Caco-2 (cell line): ENCODE data around the gene PIKFYVE. TPM values are rescaled to one million over a fixed set of nuclear protein-coding genes. Genes with fewer than 3 reads are reported as not detected.
"Not testable (repeated sequence)": the region's sequence is repeated elsewhere in the genome, so short reads cannot be mapped to it uniquely, and the experiment has no call there.

ENCODE experiments used
- BruUV-seq: library from RNA; stranded (reverse); fragments of 400-500 nt; replicated peaks from 2 replicates; lab custom pipeline; 2021; lab: Mats Ljungman, UMichigan
- CTCF ChIA-PET: fragments of 300-600 bp; sonication (Branson Sonifier 250); formaldehyde crosslinking; loops from one replicate; lab custom pipeline; 2022; ENCODE audit warnings: antibody characterized with exemption; lab: Charles Lee
- POLR2A ChIA-PET: fragments of 300-600 bp; sonication (Branson Sonifier 250); formaldehyde crosslinking; loops from one replicate; lab custom pipeline; 2022; ENCODE audit warnings: antibody characterized with exemption; lab: Charles Lee
- DNase-seq, 2 experiments: peaks; one replicate each; pipeline versions ENCODE4 v3.0.0 to v3.0.0-alpha.2; 2020 to 2022
- H3K27me3 ChIP-seq: replicated peaks from 2 replicates; pipeline ENCODE4 v1.6.0; 2011; ENCODE audit warnings: low read length; ENCODE audit not compliant: control insufficient read depth, insufficient read depth
- H3K36me3 ChIP-seq: 2 replicates; pipeline ENCODE4 v1.5.1; 2011; ENCODE audit warnings: low read length; ENCODE audit not compliant: control insufficient read depth, insufficient read depth
- H3K4me1 ChIP-seq: fragments of 250-450 bp; sonication (Bioruptor Pico); 2 replicates; pipeline ENCODE4 v1.5.1; 2020; ENCODE audit warnings: mild to moderate bottlenecking
- H3K4me3 ChIP-seq: 2 replicates; pipeline ENCODE4 v1.5.1; 2011; ENCODE audit warnings: low read depth, mild to moderate bottlenecking, control low read depth, low read length
- H3K9me3 ChIP-seq: fragments of 250-450 bp; sonication (Bioruptor Pico); 2 replicates; pipeline ENCODE4 v1.5.1; 2020; ENCODE audit warnings: mild to moderate bottlenecking, moderate library complexity
- H3K27ac Mint-ChIP-seq: one replicate; pipeline ENCODE4 v1.8.0; 2022; ENCODE audit warnings: mixed read lengths; ENCODE audit not compliant: unreplicated experiment
- H3K27me3 Mint-ChIP-seq: one replicate; pipeline ENCODE4 v1.8.0; 2022; ENCODE audit warnings: mixed read lengths; ENCODE audit not compliant: insufficient read depth, unreplicated experiment
- H3K36me3 Mint-ChIP-seq: one replicate; pipeline ENCODE4 v1.8.0; 2022; ENCODE audit warnings: mild to moderate bottlenecking, mixed read lengths; ENCODE audit not compliant: insufficient read depth, unreplicated experiment
- H3K4me1 Mint-ChIP-seq: one replicate; pipeline ENCODE4 v1.8.0; 2022; ENCODE audit warnings: low read depth, mixed read lengths; ENCODE audit not compliant: unreplicated experiment
- H3K4me3 Mint-ChIP-seq: one replicate; pipeline ENCODE4 v1.8.0; 2022; ENCODE audit warnings: mild to moderate bottlenecking, moderate library complexity, mixed read lengths; ENCODE audit not compliant: unreplicated experiment
- H3K9me3 Mint-ChIP-seq: one replicate; pipeline ENCODE4 v1.8.0; 2022; ENCODE audit warnings: mixed read lengths; ENCODE audit not compliant: unreplicated experiment
- intact Hi-C: fragments of 100-400 bp; cut with micrococcal nuclease; formaldehyde crosslinking; loops from one replicate; pipeline ENCODE4 v1.10.0; 2022; ENCODE audit not compliant: unreplicated experiment
- total RNA-seq: library from RNA; stranded (reverse); gene quantifications from 2 replicates; pipeline ENCODE4 v1.2.3, GENCODE V29; 2022
- TF ChIP-seq, protein P1 (sequence below), 2 experiments: fragments of 200-600 bp in 1 of 2; IDR thresholded peaks; 1 replicate in 1 of 2; 2 replicates in 1 of 2; pipeline versions ENCODE4 v1.5.1 to v1.8.0; 2011 to 2022; ENCODE audit warnings: antibody characterized with exemption in 1 of 2, control low read depth in 1 of 2, inconsistent platforms in 1 of 2, low read depth in 1 of 2, low read length in 1 of 2, mild to moderate bottlenecking in 1 of 2, moderate library complexity in 1 of 2; ENCODE audit not compliant: insufficient read depth in 1 of 2, severe bottlenecking in 1 of 2, unreplicated experiment in 1 of 2

Gene PIKFYVE
- total RNA-seq, 1 experiment from 2014 or later, result 31.2 TPM

DNA sequence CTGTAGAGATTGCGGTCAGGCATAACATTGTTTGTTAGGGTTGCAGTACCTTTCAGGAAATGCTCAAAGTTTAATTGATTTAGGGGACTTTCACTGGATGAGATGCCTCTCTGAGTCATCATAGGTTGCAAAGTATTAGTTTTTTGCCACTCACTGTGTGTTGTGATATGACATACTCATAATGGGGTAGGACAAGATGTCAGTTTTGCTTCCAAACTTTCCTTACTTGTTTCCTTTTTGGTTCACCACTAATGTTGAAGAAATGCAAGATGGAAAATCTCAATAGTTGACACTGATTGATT is 105.5 kb downstream of the PIKFYVE start:
- TF ChIP-seq, protein P1, sequence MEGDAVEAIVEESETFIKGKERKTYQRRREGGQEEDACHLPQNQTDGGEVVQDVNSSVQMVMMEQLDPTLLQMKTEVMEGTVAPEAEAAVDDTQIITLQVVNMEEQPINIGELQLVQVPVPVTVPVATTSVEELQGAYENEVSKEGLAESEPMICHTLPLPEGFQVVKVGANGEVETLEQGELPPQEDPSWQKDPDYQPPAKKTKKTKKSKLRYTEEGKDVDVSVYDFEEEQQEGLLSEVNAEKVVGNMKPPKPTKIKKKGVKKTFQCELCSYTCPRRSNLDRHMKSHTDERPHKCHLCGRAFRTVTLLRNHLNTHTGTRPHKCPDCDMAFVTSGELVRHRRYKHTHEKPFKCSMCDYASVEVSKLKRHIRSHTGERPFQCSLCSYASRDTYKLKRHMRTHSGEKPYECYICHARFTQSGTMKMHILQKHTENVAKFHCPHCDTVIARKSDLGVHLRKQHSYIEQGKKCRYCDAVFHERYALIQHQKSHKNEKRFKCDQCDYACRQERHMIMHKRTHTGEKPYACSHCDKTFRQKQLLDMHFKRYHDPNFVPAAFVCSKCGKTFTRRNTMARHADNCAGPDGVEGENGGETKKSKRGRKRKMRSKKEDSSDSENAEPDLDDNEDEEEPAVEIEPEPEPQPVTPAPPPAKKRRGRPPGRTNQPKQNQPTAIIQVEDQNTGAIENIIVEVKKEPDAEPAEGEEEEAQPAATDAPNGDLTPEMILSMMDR (IDR thresholded peaks at IDR 0.05; ENCODE audit: insufficient read depth in 1 of 2, low read depth in 1 of 2, low read length in 1 of 2, severe bottlenecking in 1 of 2, unreplicated experiment in 1 of 2), result no peak
- no peaks in the 10 kb centered on the region for H3K4me1 Mint-ChIP-seq
- no TSS peak for BruUV-seq
- DNase-seq, result no peak
- H3K27me3 ChIP-seq, result no peaks in the 10 kb centered on the region
- POLR2A ChIA-PET, result no interaction called here
- CTCF ChIA-PET, result no interaction called here
- H3K27ac Mint-ChIP-seq, result no peak overlapping the region
- H3K36me3 Mint-ChIP-seq, result no peaks in the 10 kb centered on the region
- no peaks in the 10 kb centered on the region for H3K4me1 ChIP-seq
- no peaks in the 10 kb centered on the region for H3K36me3 ChIP-seq
- no peak overlapping the region for H3K4me3 Mint-ChIP-seq
- no peaks in the 10 kb centered on the region for H3K9me3 ChIP-seq
- no peaks in the 10 kb centered on the region for H3K9me3 Mint-ChIP-seq
- intact Hi-C loops, result no loop called here
- H3K27me3 Mint-ChIP-seq, result no peaks in the 10 kb centered on the region
- H3K4me3 ChIP-seq, result no peak overlapping the region

GRCh38 chr2:208373460-208374089 is 107.5 kb downstream of the PIKFYVE start:
- Histone ChIP-seq H3K9me3 (no peaks in the 10 kb centered on the region), H3K4me1 (no peaks in the 10 kb centered on the region), H3K4me3 (no peak overlapping the region), H3K36me3 (no peaks in the 10 kb centered on the region), H3K27me3 (no peaks in the 10 kb centered on the region)
- peak in 1 of 2 experiments; percentile 55 for DNase-seq
- ChIA-PET CTCF (no interaction called here), POLR2A (no interaction called here)
- Mint-ChIP-seq H3K27me3 (no peaks in the 10 kb centered on the region), H3K4me3 (no peak overlapping the region), H3K36me3 (no peaks in the 10 kb centered on the region), H3K27ac (no peak overlapping the region), H3K9me3 (no peaks in the 10 kb centered on the region), H3K4me1 (no peaks in the 10 kb centered on the region)
- TF ChIP-seq, protein P1 (IDR thresholded peaks at IDR 0.05; ENCODE audit: insufficient read depth in 1 of 2, low read depth in 1 of 2, low read length in 1 of 2, severe bottlenecking in 1 of 2, unreplicated experiment in 1 of 2), result peak; percentile 81
- intact Hi-C loops, result loop anchor here (1.0 kb wide), 2 partner anchors 198 to 835 kb away; no protein-coding TSS in a partner anchor
- no TSS peak for BruUV-seq

- Mint-ChIP-seq H3K27ac (no peak overlapping the region), H3K27me3 (no peaks in the 10 kb centered on the region), H3K4me1 (no peaks in the 10 kb centered on the region), H3K36me3 (no peaks in the 10 kb centered on the region), H3K4me3 (no peak overlapping the region), H3K9me3 (no peaks in the 10 kb centered on the region)
- Histone ChIP-seq H3K4me3 (no peak overlapping the region), H3K4me1 (no peaks in the 10 kb centered on the region), H3K9me3 (no peaks in the 10 kb centered on the region), H3K27me3 (no peaks in the 10 kb centered on the region), H3K36me3 (no peaks in the 10 kb centered on the region)
- ChIA-PET CTCF (no interaction called here), POLR2A (interaction anchor here (0.6 kb wide), 1 partner anchor 118 kb away, joined by 3 read pairs; no protein-coding TSS in a partner anchor)
- intact Hi-C loops, result no loop called here
- DNase-seq, result no peak
- BruUV-seq, result no TSS peak
- TF ChIP-seq, protein P1 (IDR thresholded peaks at IDR 0.05; ENCODE audit: insufficient read depth in 1 of 2, low read depth in 1 of 2, low read length in 1 of 2, severe bottlenecking in 1 of 2, unreplicated experiment in 1 of 2), result no peak
Measured at GRCh38 chr2:208375491-208376068, 109.5 kb downstream of the PIKFYVE start.

GRCh38 chr2:208377344-208377860 is 111.3 kb downstream of the PIKFYVE start:
- H3K4me3 Mint-ChIP-seq, H3K4me1 ChIP-seq, CTCF ChIA-PET, H3K27ac Mint-ChIP-seq, H3K27me3 ChIP-seq, BruUV-seq, H3K9me3 Mint-ChIP-seq, DNase-seq, H3K9me3 ChIP-seq, H3K4me3 ChIP-seq, intact Hi-C loops, H3K4me1 Mint-ChIP-seq, H3K36me3 ChIP-seq, POLR2A ChIA-PET, H3K27me3 Mint-ChIP-seq, H3K36me3 Mint-ChIP-seq: not testable (repeated sequence)
